ENCODE measurements around the gene ATG14. TPM values are rescaled to one million over a fixed set of nuclear protein-coding genes. Genes with fewer than 3 reads are reported as not detected.

Gene ATG14
- total and polyA plus RNA-seq, 2 of the 13 experiments (the other 11 are each of a cell fraction or from before 2014, with no cell fraction given), result 7.2 to 9.1 TPM

DNA sequence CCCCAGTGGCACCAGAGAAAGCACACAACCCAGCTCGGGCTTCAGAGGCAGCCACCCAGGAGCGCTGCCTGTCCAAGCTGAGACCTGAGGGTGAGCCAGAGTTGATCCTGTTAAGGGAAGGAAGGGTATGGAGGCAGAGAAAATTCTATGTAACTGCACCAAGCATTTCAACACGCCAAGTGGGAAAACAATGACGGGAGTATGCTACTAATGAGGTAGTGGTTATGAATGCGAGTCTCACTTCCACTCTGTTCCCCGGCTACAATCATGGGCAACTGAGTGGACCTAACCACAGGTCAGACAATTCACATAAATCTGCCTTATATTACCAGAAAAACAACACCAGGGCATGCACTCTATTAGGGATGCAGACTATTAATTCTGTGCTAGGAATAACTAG lies 9.9 kb downstream of the ATG14 start (continued):
- TF ChIP-seq NFAT5 (CRISPR knock-in tag; IDR thresholded peaks at IDR 0.05), result no peak
- TF ChIP-seq ZNF510 (CRISPR knock-in tag; IDR thresholded peaks at IDR 0.05; ENCODE audit: low read depth), result no peak
- TF ChIP-seq, protein P1, sequence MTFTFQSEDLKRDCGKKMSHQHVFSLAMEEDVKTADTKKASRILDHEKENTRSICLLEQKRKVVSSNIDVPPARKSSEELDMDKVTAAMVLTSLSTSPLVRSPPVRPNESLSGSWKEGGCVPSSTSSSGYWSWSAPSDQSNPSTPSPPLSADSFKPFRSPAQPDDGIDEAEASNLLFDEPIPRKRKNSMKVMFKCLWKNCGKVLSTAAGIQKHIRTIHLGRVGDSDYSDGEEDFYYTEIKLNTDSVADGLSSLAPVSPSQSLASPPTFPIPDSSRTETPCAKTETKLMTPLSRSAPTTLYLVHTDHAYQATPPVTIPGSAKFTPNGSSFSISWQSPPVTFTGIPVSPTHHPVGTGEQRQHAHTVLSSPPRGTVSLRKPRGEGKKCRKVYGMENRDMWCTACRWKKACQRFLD (CRISPR knock-in tag; IDR thresholded peaks at IDR 0.05; ENCODE audit: borderline replicate concordance), result no peak
- no peak for TF ChIP-seq ZKSCAN8 (CRISPR knock-in tag; IDR thresholded peaks at IDR 0.05; ENCODE audit: borderline replicate concordance)
- TF ChIP-seq KAT2B (IDR thresholded peaks at IDR 0.05; ENCODE audit: borderline replicate concordance, low read depth, low read length), result no peak

DNA sequence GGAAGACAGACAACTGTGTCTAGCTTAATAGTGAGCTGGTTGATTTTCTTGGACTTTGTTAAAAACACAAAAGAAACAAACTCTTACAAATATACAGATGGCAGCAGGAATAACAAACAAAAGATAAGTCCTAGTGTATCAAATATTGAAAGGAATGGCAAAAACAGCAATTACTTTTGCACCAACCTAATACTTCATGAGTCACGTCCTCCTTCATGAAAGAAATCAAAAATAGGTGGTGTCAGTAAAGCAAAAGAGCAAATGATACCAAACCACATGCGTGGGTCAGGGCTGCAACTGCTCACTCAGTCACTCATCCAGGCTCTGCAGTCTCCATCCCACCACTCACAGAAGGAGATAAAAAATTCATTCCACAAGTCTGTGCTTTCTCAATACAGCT lies 11.8 kb downstream of the ATG14 start:
- intact Hi-C loops (cut with micrococcal nuclease; ENCODE audit: unreplicated experiment) (no loop called here), in situ Hi-C loops (cut with HindIII; ENCODE audit: extremely low pct_ligation_motif_present, low pct_unique_long_range_greater_than_20kb) (no loop called here)
- no peak overlapping the region for H2AFZ ChIP-seq (ENCODE audit: low read length)
- ChIA-PET POLR2A (no interaction called here), CTCF (ENCODE audit: low intra/inter-chr PET ratio, low total read pairs) (no interaction called here)
- H3K4me3 ChIP-seq (replicated peaks in 1 of 3; ENCODE audit: insufficient read depth in 1 of 3, low read depth in 2 of 3, low read length in 3 of 3), result no peak overlapping the region
- H3K27me3 ChIP-seq (ENCODE audit: control insufficient read depth in 1 of 2, insufficient read depth in 2 of 2, low read length in 2 of 2), result no peaks in the 10 kb centered on the region
- 82% methylated on average over 2 of the region's 2 CpGs for WGBS (ENCODE audit: low lambda C conversion rate)
- no peak for DNase-seq (ENCODE audit: low spot score)
- no TSS peak for BruUV-seq (replicated peaks)
- H3K36me3 ChIP-seq (replicated peaks in 1 of 2; ENCODE audit: control insufficient read depth in 1 of 2, insufficient read depth in 2 of 2, low read length in 2 of 2), result peaks cover 4 to 13% of the 10 kb centered on the region in 2 experiments; a peak in 2 of 5 replicates
- H3K79me2 ChIP-seq (ENCODE audit: insufficient read depth, low read length), result peaks cover 43% of the 10 kb centered on the region
- H3K4me2 ChIP-seq (ENCODE audit: low read depth, low read length), result no peak overlapping the region
- no peaks in the 10 kb centered on the region for H3K4me1 ChIP-seq (ENCODE audit: insufficient read depth, low read length)
- no peaks in the 10 kb centered on the region for H4K20me1 ChIP-seq (ENCODE audit: insufficient read depth, low read length)
- no peak overlapping the region for H3K9ac ChIP-seq (ENCODE audit: insufficient read depth, low read depth, low read length)
- FAIRE-seq, result no peak
- H3K9me3 ChIP-seq (ENCODE audit: low read length), result no peaks in the 10 kb centered on the region
- H3K27ac ChIP-seq (ENCODE audit: extremely low read length, insufficient read depth, low read length), result no peak overlapping the region
- ATAC-seq, result no peak
- TF ChIP-seq PAX8 (CRISPR knock-in tag; IDR thresholded peaks at IDR 0.05; ENCODE audit: borderline replicate concordance) (no peak), SCMH1 (CRISPR knock-in tag; IDR thresholded peaks at IDR 0.05; ENCODE audit: borderline replicate concordance) (no peak), ZNF782 (CRISPR knock-in tag; IDR thresholded peaks at IDR 0.05; ENCODE audit: borderline replicate concordance) (no peak), ZC3H13 (CRISPR knock-in tag; IDR thresholded peaks at IDR 0.05) (no peak)

Data from HepG2 (cell line).